ENCODE results near the gene ACTN1.

Gene ACTN1

DNA sequence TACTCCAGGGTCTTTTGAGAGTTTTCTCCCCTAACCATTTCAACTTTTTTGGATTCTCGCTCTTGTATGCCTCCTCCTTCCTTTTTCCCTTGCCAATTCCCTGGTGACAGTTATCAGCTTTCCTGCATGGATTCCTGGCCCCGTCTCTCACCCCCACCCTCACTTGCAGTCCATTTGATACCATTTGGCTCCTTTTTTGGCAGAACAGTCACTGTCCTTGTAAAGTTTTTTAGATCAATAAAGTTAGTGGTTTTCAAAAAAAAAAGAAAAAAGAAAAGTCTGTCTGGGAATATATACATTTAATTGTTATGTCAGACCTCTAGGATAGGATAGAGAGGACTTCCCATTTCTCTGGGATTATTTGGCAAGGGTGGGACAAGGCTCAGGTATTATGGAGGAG lies 42.1 kb downstream of the ACTN1 start:
- H3K4me1 ChIP-seq (ENCODE audit: insufficient read depth, low read length, severe bottlenecking) = no peaks in the 10 kb centered on the region
- no peaks in the 10 kb centered on the region for H3K27me3 ChIP-seq (ENCODE audit: insufficient read depth, low read length)
- no peaks in the 10 kb centered on the region for H3K9me3 ChIP-seq (ENCODE audit: low read length)
- H3K4me3 ChIP-seq (ENCODE audit: low read depth, low read length, poor library complexity, severe bottlenecking) = no peak overlapping the region
- no peaks in the 10 kb centered on the region for H3K9me2 ChIP-seq (ENCODE audit: low read depth, low read length)
- no peaks in the 10 kb centered on the region for H3K79me2 ChIP-seq (ENCODE audit: insufficient read depth, low read length)
- no peak for TF ChIP-seq CTCF (IDR thresholded peaks at IDR 0.05; ENCODE audit: low read length)
- H2AFZ ChIP-seq (ENCODE audit: low read length) = no peak overlapping the region
- H3K36me3 ChIP-seq (ENCODE audit: insufficient read depth, low read length) = no peaks in the 10 kb centered on the region
- no peak overlapping the region for H3K9ac ChIP-seq (ENCODE audit: low read length)
- H3K27ac ChIP-seq (ENCODE audit: low read depth, low read length, poor library complexity, severe bottlenecking) = no peak overlapping the region
- H4K20me1 ChIP-seq (ENCODE audit: insufficient read depth, low read length) = no peaks in the 10 kb centered on the region
- no peaks in the 10 kb centered on the region for H3F3A ChIP-seq (ENCODE audit: insufficient read depth, low read length)
- no peak overlapping the region for H3K4me2 ChIP-seq (ENCODE audit: low read length)

GRCh38 chr14:68936476-68936875 lies 42.6 kb downstream of the ACTN1 start:
- Histone ChIP-seq H4K20me1 (ENCODE audit: insufficient read depth, low read length) (no peaks in the 10 kb centered on the region), H2AFZ (ENCODE audit: low read length) (no peak overlapping the region), H3K27me3 (ENCODE audit: insufficient read depth, low read length) (no peaks in the 10 kb centered on the region), H3K27ac (ENCODE audit: low read depth, low read length, poor library complexity, severe bottlenecking) (no peak overlapping the region), H3K9me3 (ENCODE audit: low read length) (no peaks in the 10 kb centered on the region), H3K4me2 (ENCODE audit: low read length) (no peak overlapping the region), H3K79me2 (ENCODE audit: insufficient read depth, low read length) (no peaks in the 10 kb centered on the region), H3K4me3 (ENCODE audit: low read depth, low read length, poor library complexity, severe bottlenecking) (no peak overlapping the region), H3K4me1 (ENCODE audit: insufficient read depth, low read length, severe bottlenecking) (no peaks in the 10 kb centered on the region), H3K9ac (ENCODE audit: low read length) (no peak overlapping the region), H3F3A (ENCODE audit: insufficient read depth, low read length) (no peaks in the 10 kb centered on the region), H3K36me3 (ENCODE audit: insufficient read depth, low read length) (no peaks in the 10 kb centered on the region), H3K9me2 (ENCODE audit: low read depth, low read length) (no peaks in the 10 kb centered on the region)
- TF ChIP-seq EZH2 (IDR thresholded peaks at IDR 0.05; ENCODE audit: borderline replicate concordance, low read length) = no peak
- TF ChIP-seq CTCF (IDR thresholded peaks at IDR 0.05; ENCODE audit: low read length) = no peak

DNA sequence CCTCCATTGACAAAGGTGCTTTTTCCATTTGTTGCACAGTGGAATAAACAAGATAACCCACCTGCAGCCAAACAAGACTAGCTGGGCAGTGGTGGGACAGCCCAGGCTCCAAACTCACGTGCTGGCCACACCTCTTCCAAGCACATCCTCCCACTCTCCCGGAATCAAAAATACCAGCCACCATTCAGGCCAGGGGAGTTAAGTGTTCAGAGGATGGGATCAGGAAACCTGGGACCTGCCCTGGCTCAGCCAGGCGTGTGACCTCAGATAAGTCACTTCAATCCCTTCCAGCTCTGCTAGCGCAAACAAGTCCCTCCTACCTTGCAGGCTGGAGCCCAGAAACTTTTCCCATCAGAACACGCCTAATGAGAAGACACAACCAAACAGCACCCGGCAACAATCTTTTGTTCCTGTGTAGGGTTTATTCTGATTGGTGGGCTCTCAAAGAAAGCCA lies 43.3 kb downstream of the ACTN1 start:
- TF ChIP-seq EZH2 (IDR thresholded peaks at IDR 0.05; ENCODE audit: borderline replicate concordance, low read length) = no peak
- no peak for TF ChIP-seq CTCF (IDR thresholded peaks at IDR 0.05; ENCODE audit: low read length)
- Histone ChIP-seq H3F3A (ENCODE audit: insufficient read depth, low read length) (no peaks in the 10 kb centered on the region), H3K4me1 (ENCODE audit: insufficient read depth, low read length, severe bottlenecking) (no peaks in the 10 kb centered on the region), H3K79me2 (ENCODE audit: insufficient read depth, low read length) (no peaks in the 10 kb centered on the region), H4K20me1 (ENCODE audit: insufficient read depth, low read length) (no peaks in the 10 kb centered on the region), H3K27me3 (ENCODE audit: insufficient read depth, low read length) (no peaks in the 10 kb centered on the region), H3K36me3 (ENCODE audit: insufficient read depth, low read length) (no peaks in the 10 kb centered on the region), H3K9ac (ENCODE audit: low read length) (no peak overlapping the region), H3K9me2 (ENCODE audit: low read depth, low read length) (no peaks in the 10 kb centered on the region), H3K27ac (ENCODE audit: low read depth, low read length, poor library complexity, severe bottlenecking) (no peak overlapping the region), H3K4me2 (ENCODE audit: low read length) (no peak overlapping the region), H3K9me3 (ENCODE audit: low read length) (no peaks in the 10 kb centered on the region), H3K4me3 (ENCODE audit: low read depth, low read length, poor library complexity, severe bottlenecking) (no peak overlapping the region), H2AFZ (ENCODE audit: low read length) (no peak overlapping the region)
